T-helper 2 cell treated with Interferon-gamma antibody and Interleukin-4, amounts not matched to agents 5 μg/mL and 100 μg/mL, for 36 hours (primary cell): ENCODE results near the gene DSTN.
A peak's percentile ranks its signal among the peaks of the same experiment; 100 is the strongest.

Experiments
- DNase-seq: peaks from one replicate; pipeline ENCODE4 v3.0.0; 2021; ENCODE audit warnings: low spot score
- H3K27ac Mint-ChIP-seq: one replicate; pipeline ENCODE4 v1.8.0; 2021; ENCODE audit warnings: mild to moderate bottlenecking, mixed read lengths
- H3K27me3 Mint-ChIP-seq: one replicate; pipeline ENCODE4 v1.8.0; 2021; ENCODE audit warnings: low read depth, mixed read lengths
- H3K36me3 Mint-ChIP-seq: one replicate; pipeline ENCODE4 v1.8.0; 2021; ENCODE audit warnings: low read depth, mixed read lengths
- H3K4me1 Mint-ChIP-seq: one replicate; pipeline ENCODE4 v1.8.0; 2021; ENCODE audit warnings: low read depth, mixed read lengths
- H3K4me3 Mint-ChIP-seq: one replicate; pipeline ENCODE4 v1.8.0; 2022; ENCODE audit warnings: mild to moderate bottlenecking, moderate library complexity, mixed read lengths
- H3K9me3 Mint-ChIP-seq: one replicate; pipeline ENCODE4 v1.8.0; 2021; ENCODE audit warnings: mixed read lengths

The DSTN gene

GRCh38 chr20:17622851-17623508 is 53.1 kb downstream of the DSTN start:
- H3K36me3 Mint-ChIP-seq, result peaks cover 16% of the 10 kb centered on the region
- H3K27ac Mint-ChIP-seq, result no peak overlapping the region
- H3K4me1 Mint-ChIP-seq, result no peaks in the 10 kb centered on the region
- no peaks in the 10 kb centered on the region for H3K9me3 Mint-ChIP-seq
- DNase-seq, result no peak
- no peak overlapping the region for H3K4me3 Mint-ChIP-seq
- H3K27me3 Mint-ChIP-seq, result no peaks in the 10 kb centered on the region

GRCh38 chr20:17624070-17624469 is 54.2 kb downstream of the DSTN start:
- H3K36me3 Mint-ChIP-seq, result peaks cover 22% of the 10 kb centered on the region
- H3K9me3 Mint-ChIP-seq, result no peaks in the 10 kb centered on the region

GRCh38 chr20:17624551-17625245 is 54.8 kb downstream of the DSTN start:
- no peaks in the 10 kb centered on the region for H3K4me1 Mint-ChIP-seq
- H3K9me3 Mint-ChIP-seq, result no peaks in the 10 kb centered on the region
- no peaks in the 10 kb centered on the region for H3K27me3 Mint-ChIP-seq
- no peak overlapping the region for H3K27ac Mint-ChIP-seq
- H3K36me3 Mint-ChIP-seq, result peaks cover 19% of the 10 kb centered on the region
- H3K4me3 Mint-ChIP-seq, result no peak overlapping the region
- no peak for DNase-seq

More at GRCh38 chr20:17624070-17624469, 54.2 kb downstream of the DSTN start:
- no peak for DNase-seq
- Mint-ChIP-seq H3K27me3 (no peaks in the 10 kb centered on the region), H3K4me3 (no peak overlapping the region), H3K27ac (no peak overlapping the region), H3K4me1 (no peaks in the 10 kb centered on the region)

DNA sequence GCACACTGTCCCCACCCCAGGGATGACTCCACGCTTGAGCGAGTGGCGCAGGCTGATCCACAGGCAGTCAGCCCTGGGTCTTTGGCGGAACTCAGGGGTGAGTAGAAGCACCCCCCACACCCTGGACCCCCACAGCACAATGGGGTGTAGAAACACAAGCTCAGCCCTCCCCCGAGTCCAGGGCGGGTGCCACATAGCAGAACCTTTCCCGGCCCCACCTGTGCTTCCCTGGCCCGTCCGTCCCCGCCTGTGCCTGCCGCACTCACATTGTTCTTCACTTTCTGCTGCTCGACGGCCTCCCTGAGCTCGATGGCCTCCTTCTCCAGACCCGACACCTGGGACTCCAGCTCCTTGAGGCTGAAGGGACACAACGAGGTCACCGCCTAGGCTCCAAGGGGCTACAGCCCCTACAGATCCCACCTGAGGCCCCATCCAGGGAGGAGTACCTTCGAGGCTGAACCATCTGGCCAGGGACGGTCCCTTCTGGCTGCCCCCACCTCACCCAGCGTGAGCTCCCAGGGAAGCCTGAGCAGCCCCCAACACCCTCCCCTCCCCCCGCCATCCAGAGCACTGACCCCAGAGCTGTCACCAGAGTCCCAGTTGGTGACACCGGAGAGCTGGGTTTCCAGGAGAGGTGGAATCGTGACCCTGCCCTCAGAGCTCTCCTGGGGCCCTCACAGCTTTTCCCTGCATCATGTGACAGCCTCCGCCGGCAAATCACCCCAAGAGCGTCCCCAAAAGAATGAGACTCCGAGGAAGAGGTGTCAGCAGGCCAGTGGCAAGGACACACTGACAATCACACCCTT is 55.6 kb downstream of the DSTN start:
- peaks cover 23% of the 10 kb centered on the region for H3K36me3 Mint-ChIP-seq
- no peak for DNase-seq
- H3K4me1 Mint-ChIP-seq, result no peaks in the 10 kb centered on the region
- H3K27me3 Mint-ChIP-seq, result no peaks in the 10 kb centered on the region
- H3K9me3 Mint-ChIP-seq, result no peaks in the 10 kb centered on the region
- no peak overlapping the region for H3K27ac Mint-ChIP-seq
- H3K4me3 Mint-ChIP-seq, result no peak overlapping the region

- H3K27me3 Mint-ChIP-seq, result no peaks in the 10 kb centered on the region
- H3K27ac Mint-ChIP-seq, result no peak overlapping the region
- no peaks in the 10 kb centered on the region for H3K9me3 Mint-ChIP-seq
- no peaks in the 10 kb centered on the region for H3K4me1 Mint-ChIP-seq
- DNase-seq, result no peak
- H3K4me3 Mint-ChIP-seq, result no peak overlapping the region
- peaks cover 24% of the 10 kb centered on the region for H3K36me3 Mint-ChIP-seq
Measured at GRCh38 chr20:17626217-17627007, 56.5 kb downstream of the DSTN start.

- H3K27ac Mint-ChIP-seq, result no peak overlapping the region
- no peaks in the 10 kb centered on the region for H3K27me3 Mint-ChIP-seq
- H3K9me3 Mint-ChIP-seq, result no peaks in the 10 kb centered on the region
- DNase-seq, result no peak
- peaks cover 25% of the 10 kb centered on the region for H3K36me3 Mint-ChIP-seq
- H3K4me1 Mint-ChIP-seq, result no peaks in the 10 kb centered on the region
- no peak overlapping the region for H3K4me3 Mint-ChIP-seq
Measured at GRCh38 chr20:17627101-17627955, 57.5 kb downstream of the DSTN start.

DNA sequence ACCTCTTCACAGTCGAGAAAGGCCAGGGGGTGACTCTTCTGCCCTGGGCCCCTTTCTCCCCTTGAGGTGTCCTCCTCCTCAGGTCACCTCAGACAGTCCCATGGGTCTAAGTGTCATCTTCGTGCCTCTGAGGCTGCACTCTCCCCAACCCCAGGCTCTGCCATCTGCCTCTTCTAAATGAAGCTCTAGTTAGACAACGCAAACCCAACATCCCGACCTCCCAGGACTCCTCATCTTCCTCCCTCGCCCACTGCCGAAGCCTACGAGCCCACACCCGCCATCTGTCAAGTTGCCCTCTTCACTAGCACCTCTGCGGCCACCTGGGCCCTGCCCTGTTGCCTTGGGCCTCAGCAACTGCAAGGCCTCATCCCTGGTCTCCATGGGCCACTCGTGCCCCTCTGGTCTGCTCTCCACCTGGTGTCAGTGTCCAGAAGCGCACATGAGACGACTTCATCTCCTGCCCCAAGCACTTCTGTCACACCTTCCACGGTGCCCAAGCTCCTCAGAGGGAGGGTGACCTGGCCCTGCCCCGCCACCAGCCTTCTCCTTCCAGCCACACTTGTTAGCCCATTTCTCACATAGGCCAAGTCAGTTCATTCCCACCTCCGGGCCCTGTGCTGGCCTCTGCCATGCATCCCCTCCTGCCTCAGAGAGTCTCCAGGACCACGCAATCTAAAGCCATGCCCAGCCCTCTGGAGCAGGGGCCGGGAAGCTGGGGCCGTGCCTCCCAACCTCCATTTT is 58.4 kb downstream of the DSTN start:
- H3K27ac Mint-ChIP-seq, result peak overlapping the region; percentile 13
- DNase-seq, result no peak
- H3K36me3 Mint-ChIP-seq, result peaks cover 27% of the 10 kb centered on the region
- no peak overlapping the region for H3K4me3 Mint-ChIP-seq
- H3K4me1 Mint-ChIP-seq, result no peaks in the 10 kb centered on the region
- no peaks in the 10 kb centered on the region for H3K27me3 Mint-ChIP-seq
- no peaks in the 10 kb centered on the region for H3K9me3 Mint-ChIP-seq

GRCh38 chr20:17629025-17629424 is 59.1 kb downstream of the DSTN start:
- Mint-ChIP-seq H3K4me3 (no peak overlapping the region), H3K9me3 (no peaks in the 10 kb centered on the region), H3K27ac (no peak overlapping the region), H3K27me3 (no peaks in the 10 kb centered on the region), H3K4me1 (no peaks in the 10 kb centered on the region), H3K36me3 (peaks cover 29% of the 10 kb centered on the region)
- no peak for DNase-seq

DNA sequence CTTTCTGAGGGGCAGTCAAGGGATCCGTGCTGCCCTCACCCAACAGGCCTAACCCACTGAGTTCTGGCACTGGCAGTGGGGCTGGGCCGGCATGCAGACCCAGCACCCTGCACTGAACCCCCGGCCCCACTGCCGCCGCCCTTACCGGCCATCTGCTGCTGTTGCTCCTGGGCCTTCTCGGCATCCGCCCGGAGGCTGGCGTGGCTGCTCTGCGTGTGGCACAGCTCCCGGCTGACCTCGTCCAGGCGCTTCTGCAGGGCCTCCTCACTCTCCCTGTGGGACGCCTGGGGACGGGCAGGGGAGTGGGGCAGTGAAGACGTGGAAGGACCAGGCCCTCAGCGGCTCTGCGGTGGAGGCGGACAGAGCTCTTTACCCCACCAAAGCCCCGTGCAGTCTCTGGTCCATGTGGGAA is 59.8 kb downstream of the DSTN start:
- Mint-ChIP-seq H3K4me3 (no peak overlapping the region), H3K27ac (no peak overlapping the region), H3K27me3 (no peaks in the 10 kb centered on the region), H3K4me1 (no peaks in the 10 kb centered on the region), H3K36me3 (peaks cover 27% of the 10 kb centered on the region), H3K9me3 (no peaks in the 10 kb centered on the region)
- DNase-seq, result no peak

GRCh38 chr20:17630151-17630805 is 60.4 kb downstream of the DSTN start:
- Mint-ChIP-seq H3K4me3 (no peak overlapping the region), H3K27me3 (no peaks in the 10 kb centered on the region), H3K36me3 (peaks cover 27% of the 10 kb centered on the region), H3K9me3 (no peaks in the 10 kb centered on the region), H3K27ac (no peak overlapping the region), H3K4me1 (no peaks in the 10 kb centered on the region)
- DNase-seq, result no peak

- H3K27ac Mint-ChIP-seq, result no peak overlapping the region
- no peak overlapping the region for H3K4me3 Mint-ChIP-seq
- H3K9me3 Mint-ChIP-seq, result no peaks in the 10 kb centered on the region
- peaks cover 27% of the 10 kb centered on the region for H3K36me3 Mint-ChIP-seq
- H3K4me1 Mint-ChIP-seq, result no peaks in the 10 kb centered on the region
- H3K27me3 Mint-ChIP-seq, result no peaks in the 10 kb centered on the region
- no peak for DNase-seq
Measured at GRCh38 chr20:17630806-17631195, 60.9 kb downstream of the DSTN start.

DNA sequence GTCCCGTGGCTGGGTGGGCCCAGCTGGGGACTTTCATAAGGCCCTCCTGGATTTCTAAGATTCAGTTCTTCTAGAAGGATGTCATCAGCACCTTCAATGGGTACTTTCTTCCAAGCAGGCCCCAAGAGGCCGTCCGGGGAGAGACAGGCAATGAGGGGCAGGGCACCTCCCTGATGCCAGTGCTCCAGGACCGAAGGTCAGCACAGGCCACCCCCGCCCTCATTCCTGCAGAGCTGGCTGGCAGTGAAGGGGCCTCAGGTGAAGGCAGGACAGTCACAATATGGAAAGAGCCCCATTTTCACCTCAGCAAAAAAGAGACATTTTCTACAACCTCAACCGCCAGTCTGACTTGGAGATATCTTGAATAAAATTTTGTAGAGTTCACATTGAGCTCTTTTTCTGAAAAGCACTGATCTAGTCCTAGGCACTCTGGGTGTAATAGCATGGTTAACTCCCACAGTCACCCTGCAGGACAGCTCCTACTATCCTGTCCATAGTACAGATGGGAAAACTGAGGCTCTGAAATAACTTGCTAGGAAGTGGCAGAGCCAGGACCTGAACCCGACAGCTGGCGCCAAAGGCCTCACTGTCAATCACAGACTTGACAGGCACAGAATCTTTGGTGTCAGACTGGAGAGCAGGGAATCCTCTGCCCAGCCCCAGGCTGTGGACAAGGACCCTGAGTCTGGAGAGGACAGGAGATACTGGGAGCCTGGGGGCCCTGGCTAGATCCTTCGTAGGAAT is 61.9 kb downstream of the DSTN start:
- Mint-ChIP-seq H3K36me3 (peaks cover 27% of the 10 kb centered on the region), H3K27me3 (no peaks in the 10 kb centered on the region), H3K4me1 (no peaks in the 10 kb centered on the region), H3K27ac (no peak overlapping the region), H3K4me3 (no peak overlapping the region), H3K9me3 (no peaks in the 10 kb centered on the region)
- DNase-seq, result no peak
